ENCODE data around the gene SNRNP70. TPM values are rescaled to one million over a fixed set of nuclear protein-coding genes. Genes with fewer than 3 reads are reported as not detected.

SNRNP70 gene
- polyA plus RNA-seq, 2 donors: 160 to 252 TPM

GRCh38 chr19:49109569-49110233 lies 24.4 kb downstream of the SNRNP70 start:
- no peak overlapping the region for H3K27ac ChIP-seq (ENCODE audit: low read depth in 2 of 2, low read length in 1 of 2)
- no peaks in the 10 kb centered on the region for H3K9me3 ChIP-seq (ENCODE audit: control insufficient read depth in 2 of 2, insufficient read depth in 1 of 2, low read depth in 1 of 2, low read length in 1 of 2)
- WGBS, 2 donors: 81 to 88% methylated on average over 8 of the region's 8 CpGs
- peaks cover 9 to 38% of the 10 kb centered on the region in 2 donors for H3K36me3 ChIP-seq (ENCODE audit: control insufficient read depth in 2 of 2, insufficient read depth in 2 of 2, low read length in 1 of 2)
- H3K4me1 ChIP-seq (ENCODE audit: control insufficient read depth in 2 of 2, insufficient read depth in 2 of 2, low read length in 1 of 2): peaks cover 0 to 4% of the 10 kb centered on the region in 2 donors
- no peak overlapping the region for H3K4me3 ChIP-seq (ENCODE audit: low read depth in 1 of 2, low read length in 2 of 2)
- H3K27me3 ChIP-seq (ENCODE audit: control insufficient read depth in 1 of 2, insufficient read depth in 2 of 2, low read length in 2 of 2): no peaks in the 10 kb centered on the region

- H3K27me3 ChIP-seq (ENCODE audit: control insufficient read depth in 1 of 2, insufficient read depth in 2 of 2, low read length in 2 of 2): no peaks in the 10 kb centered on the region
- H3K9me3 ChIP-seq (ENCODE audit: control insufficient read depth in 2 of 2, insufficient read depth in 1 of 2, low read depth in 1 of 2, low read length in 1 of 2): no peaks in the 10 kb centered on the region
- H3K36me3 ChIP-seq (ENCODE audit: control insufficient read depth in 2 of 2, insufficient read depth in 2 of 2, low read length in 1 of 2): peaks cover 4 to 32% of the 10 kb centered on the region in 2 donors
- H3K27ac ChIP-seq (ENCODE audit: low read depth in 2 of 2, low read length in 1 of 2): no peak overlapping the region
- no peak overlapping the region for H3K4me3 ChIP-seq (ENCODE audit: low read depth in 1 of 2, low read length in 2 of 2)
- H3K4me1 ChIP-seq (ENCODE audit: control insufficient read depth in 2 of 2, insufficient read depth in 2 of 2, low read length in 1 of 2): peaks cover 0 to 8% of the 10 kb centered on the region in 2 donors
- WGBS, 2 donors: 26 to 51% methylated on average over 3 of the region's 3 CpGs
Measured at GRCh38 chr19:49110567-49110966, 25.3 kb downstream of the SNRNP70 start.

- Histone ChIP-seq H3K36me3 (ENCODE audit: control insufficient read depth in 2 of 2, insufficient read depth in 2 of 2, low read length in 1 of 2) (peaks cover 4 to 29% of the 10 kb centered on the region in 2 donors), H3K27me3 (ENCODE audit: control insufficient read depth in 1 of 2, insufficient read depth in 2 of 2, low read length in 2 of 2) (no peaks in the 10 kb centered on the region), H3K4me3 (ENCODE audit: low read depth in 1 of 2, low read length in 2 of 2) (no peak overlapping the region), H3K9me3 (ENCODE audit: control insufficient read depth in 2 of 2, insufficient read depth in 1 of 2, low read depth in 1 of 2, low read length in 1 of 2) (no peaks in the 10 kb centered on the region), H3K27ac (ENCODE audit: low read depth in 2 of 2, low read length in 1 of 2) (no peak overlapping the region), H3K4me1 (ENCODE audit: control insufficient read depth in 2 of 2, insufficient read depth in 2 of 2, low read length in 1 of 2) (peaks cover 0 to 8% of the 10 kb centered on the region in 2 donors)
- 77 to 80% methylated on average over 11 of the region's 11 CpGs for WGBS, 2 donors
Measured at GRCh38 chr19:49111218-49111998, 26.2 kb downstream of the SNRNP70 start.

GRCh38 chr19:49113762-49114629 lies 28.7 kb downstream of the SNRNP70 start, which contains the start of gene LIN7B:
TSS of gene LIN7B (plus strand) at chr19:49114370. CDS start at chr19:49114405, 35 bp downstream.
- peak within 1 kb of the TSS; percentile 68 to 71 for H3K27ac ChIP-seq (ENCODE audit: low read depth in 2 of 2, low read length in 1 of 2)
- H3K27me3 ChIP-seq (ENCODE audit: control insufficient read depth in 1 of 2, insufficient read depth in 2 of 2, low read length in 2 of 2): no peaks in the 10 kb centered on the region
- peaks cover 2 to 17% of the 10 kb centered on the region in 2 donors for H3K4me1 ChIP-seq (ENCODE audit: control insufficient read depth in 2 of 2, insufficient read depth in 2 of 2, low read length in 1 of 2)
- 0 to 1% methylated on average over 30 to 66 of the region's 66 CpGs for WGBS, 2 donors
- no peaks in the 10 kb centered on the region for H3K9me3 ChIP-seq (ENCODE audit: control insufficient read depth in 2 of 2, insufficient read depth in 1 of 2, low read depth in 1 of 2, low read length in 1 of 2)
- H3K4me3 ChIP-seq (ENCODE audit: low read depth in 1 of 2, low read length in 2 of 2): peak within 1 kb of the TSS; percentile 71 to 75
- H3K36me3 ChIP-seq (ENCODE audit: control insufficient read depth in 2 of 2, insufficient read depth in 2 of 2, low read length in 1 of 2): peaks cover 0 to 4% of the 10 kb centered on the region in 2 donors

GRCh38 chr19:49114630-49115363 lies 29.5 kb downstream of the SNRNP70 start:
- H3K27me3 ChIP-seq (ENCODE audit: control insufficient read depth in 1 of 2, insufficient read depth in 2 of 2, low read length in 2 of 2): no peaks in the 10 kb centered on the region
- peak overlapping the region; percentile 71 to 75 for H3K4me3 ChIP-seq (ENCODE audit: low read depth in 1 of 2, low read length in 2 of 2)
- H3K36me3 ChIP-seq (ENCODE audit: control insufficient read depth in 2 of 2, insufficient read depth in 2 of 2, low read length in 1 of 2): peaks cover 0 to 2% of the 10 kb centered on the region in 2 donors
- no peaks in the 10 kb centered on the region for H3K9me3 ChIP-seq (ENCODE audit: control insufficient read depth in 2 of 2, insufficient read depth in 1 of 2, low read depth in 1 of 2, low read length in 1 of 2)
- peaks cover 2 to 17% of the 10 kb centered on the region in 2 donors for H3K4me1 ChIP-seq (ENCODE audit: control insufficient read depth in 2 of 2, insufficient read depth in 2 of 2, low read length in 1 of 2)
- H3K27ac ChIP-seq (ENCODE audit: low read depth in 2 of 2, low read length in 1 of 2): peak overlapping the region; percentile 68 to 71
- 8 to 11% methylated on average over 61 to 68 of the region's 68 CpGs for WGBS, 2 donors

GRCh38 chr19:49116544-49116943 lies 31.3 kb downstream of the SNRNP70 start:
- peaks cover 0 to 2% of the 10 kb centered on the region in 2 donors for H3K36me3 ChIP-seq (ENCODE audit: control insufficient read depth in 2 of 2, insufficient read depth in 2 of 2, low read length in 1 of 2)
- no peaks in the 10 kb centered on the region for H3K9me3 ChIP-seq (ENCODE audit: control insufficient read depth in 2 of 2, insufficient read depth in 1 of 2, low read depth in 1 of 2, low read length in 1 of 2)
- H3K27me3 ChIP-seq (ENCODE audit: control insufficient read depth in 1 of 2, insufficient read depth in 2 of 2, low read length in 2 of 2): no peaks in the 10 kb centered on the region
- H3K27ac ChIP-seq (ENCODE audit: low read depth in 2 of 2, low read length in 1 of 2): no peak overlapping the region
- H3K4me1 ChIP-seq (ENCODE audit: control insufficient read depth in 2 of 2, insufficient read depth in 2 of 2, low read length in 1 of 2): peaks cover 2 to 17% of the 10 kb centered on the region in 2 donors
- 25 to 38% methylated on average over 1 of the region's 1 CpG for WGBS, 2 donors
- no peak overlapping the region for H3K4me3 ChIP-seq (ENCODE audit: low read depth in 1 of 2, low read length in 2 of 2)

- Histone ChIP-seq H3K4me3 (ENCODE audit: low read depth in 1 of 2, low read length in 2 of 2) (peak overlapping the region; percentile 45 to 66), H3K4me1 (ENCODE audit: control insufficient read depth in 2 of 2, insufficient read depth in 2 of 2, low read length in 1 of 2) (peaks cover 2 to 17% of the 10 kb centered on the region in 2 donors), H3K27me3 (ENCODE audit: control insufficient read depth in 1 of 2, insufficient read depth in 2 of 2, low read length in 2 of 2) (no peaks in the 10 kb centered on the region), H3K27ac (ENCODE audit: low read depth in 2 of 2, low read length in 1 of 2) (peak overlapping the region; percentile 97 to 98), H3K36me3 (ENCODE audit: control insufficient read depth in 2 of 2, insufficient read depth in 2 of 2, low read length in 1 of 2) (peaks cover 0 to 2% of the 10 kb centered on the region in 2 donors), H3K9me3 (ENCODE audit: control insufficient read depth in 2 of 2, insufficient read depth in 1 of 2, low read depth in 1 of 2, low read length in 1 of 2) (no peaks in the 10 kb centered on the region)
- 60 to 61% methylated on average over 25 to 26 of the region's 26 CpGs for WGBS, 2 donors
Measured at GRCh38 chr19:49117677-49118564, 32.7 kb downstream of the SNRNP70 start.
